Endometrium (tissue), 2 donors: ENCODE results near the gene USP7.
"Not testable (repeated sequence)": the region's sequence is repeated elsewhere in the genome, so short reads cannot be mapped to it uniquely, and the experiment has no call there.

Experiments used
- FAIRE-seq: peaks from 2 replicates; lab custom pipeline; 2012; peaks lifted over from hg19 to GRCh38; lab: Jason Lieb, UNC
- donor health status: control.
- donor health status: control.

Gene USP7

DNA sequence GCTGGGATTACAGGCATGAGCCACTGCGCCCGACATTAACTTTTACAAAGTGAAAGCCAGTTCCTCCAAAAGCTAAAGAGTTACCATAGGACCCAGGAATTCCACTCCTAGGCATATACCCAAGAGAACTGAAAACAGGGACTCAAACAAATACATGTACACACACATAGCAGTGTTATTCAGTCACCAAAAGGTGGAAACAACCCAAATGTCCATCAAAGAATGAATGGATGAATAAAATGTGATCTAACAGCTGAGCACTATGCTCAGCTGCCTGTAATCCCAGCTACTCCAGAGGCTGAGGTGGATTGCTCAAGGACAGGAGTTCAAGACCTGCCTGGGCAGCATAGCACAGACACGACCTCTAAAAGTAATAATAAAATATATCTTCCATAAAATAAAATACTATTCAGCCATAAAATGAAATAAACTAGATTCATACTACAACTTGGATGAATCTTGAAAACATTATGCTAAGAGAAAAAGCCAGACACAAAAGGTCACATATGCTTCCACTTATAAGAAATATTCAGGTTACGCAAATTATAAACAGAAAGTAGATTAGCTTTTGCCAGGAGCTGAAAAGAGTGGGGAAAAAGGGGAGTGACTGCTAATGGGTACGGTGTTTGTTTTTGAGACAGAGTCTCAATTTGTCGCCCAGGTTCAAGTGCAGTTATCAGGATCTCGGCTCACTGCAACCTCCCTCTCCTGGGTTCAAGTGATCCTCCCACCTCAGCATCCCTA is 9.3 kb upstream of the USP7 start:
- peak; percentile 93 for FAIRE-seq

- no peak for FAIRE-seq
These were observed 7.7 kb upstream of the USP7 start for GRCh38 chr16:8971416-8971815.

DNA sequence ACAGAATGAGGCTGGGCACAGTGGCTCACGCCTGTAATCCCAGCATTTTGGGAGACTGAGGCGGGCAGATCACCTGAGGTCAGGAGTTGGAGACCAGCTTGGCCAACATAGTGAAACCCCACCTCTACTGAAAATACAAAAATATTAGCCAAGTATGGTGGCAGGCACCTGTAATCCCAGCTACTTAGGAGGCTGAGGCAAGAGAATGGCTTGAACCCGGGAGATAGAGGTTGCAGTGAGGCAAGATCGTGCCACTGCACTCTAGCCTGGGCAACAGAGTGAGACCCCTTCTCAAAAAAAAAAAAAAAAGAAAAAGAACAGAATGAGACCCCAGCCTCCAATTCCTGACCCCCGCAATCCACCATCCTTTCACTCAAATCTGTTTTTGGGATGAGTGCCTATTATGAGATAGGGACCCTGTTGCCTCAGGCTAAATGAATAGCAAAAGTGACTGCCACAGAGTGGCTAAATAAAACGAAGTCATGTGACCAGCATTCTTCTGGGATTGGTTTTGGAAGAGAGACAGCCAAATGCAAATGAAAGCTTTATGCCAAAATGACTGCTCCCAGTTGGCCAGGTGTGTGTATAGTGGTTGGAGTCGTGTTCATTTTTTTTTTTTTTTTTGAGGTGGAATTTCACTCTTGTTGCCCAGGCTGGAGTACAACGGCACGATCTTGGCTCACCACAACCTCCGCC is 5.6 kb upstream of the USP7 start:
- FAIRE-seq: not testable (repeated sequence)

GRCh38 chr16:8968054-8968453 is 4.3 kb upstream of the USP7 start:
- not testable (repeated sequence) for FAIRE-seq

DNA sequence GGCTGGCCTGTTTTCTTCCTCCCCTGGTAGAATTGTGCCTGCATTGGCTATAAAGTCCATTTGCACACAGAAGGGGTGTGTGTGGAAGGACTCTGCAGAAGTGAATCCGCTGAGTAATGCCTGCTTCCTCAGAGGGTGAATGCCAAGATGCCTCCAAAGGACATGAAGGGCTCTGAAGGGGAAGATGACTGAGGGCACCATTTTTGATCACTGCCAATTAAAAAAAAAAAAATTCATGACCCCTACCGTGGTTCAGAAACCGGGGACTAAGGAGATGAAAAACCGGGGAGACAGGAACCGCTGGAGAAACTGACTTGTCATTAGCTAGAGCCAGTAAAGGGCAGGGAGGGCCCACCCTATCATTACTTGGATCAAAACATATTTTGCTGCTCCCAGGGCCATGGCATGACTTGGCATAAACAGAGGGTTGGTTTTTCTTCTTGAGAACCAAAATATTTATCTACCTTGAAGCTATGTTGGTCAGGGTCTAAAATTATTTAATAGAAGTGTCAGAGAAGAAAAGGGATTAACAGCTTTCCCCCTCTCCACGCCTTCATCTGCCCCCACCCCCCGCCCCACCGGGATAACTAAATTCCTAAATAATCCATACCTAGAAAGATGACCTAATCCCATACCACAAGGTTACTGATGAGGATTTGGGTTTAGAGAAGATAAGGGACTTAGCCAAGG is 3.6 kb upstream of the USP7 start:
- no peak for FAIRE-seq

DNA sequence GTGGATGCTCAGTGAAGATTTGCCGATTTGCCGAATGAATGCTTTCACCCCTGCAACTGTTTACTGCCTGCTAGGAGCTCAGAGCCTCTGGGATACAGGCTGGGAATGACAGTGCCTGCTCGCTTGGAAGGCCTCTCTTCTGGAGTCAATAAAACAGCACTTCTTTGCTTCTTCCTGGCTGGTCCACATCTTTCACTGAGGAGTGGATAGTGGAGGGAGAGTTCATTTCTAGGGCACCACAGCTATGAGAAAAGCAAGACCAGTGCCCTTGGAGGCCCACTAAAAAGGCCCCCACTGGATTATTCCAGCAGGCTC is 3.1 kb upstream of the USP7 start:
- FAIRE-seq: no peak

DNA sequence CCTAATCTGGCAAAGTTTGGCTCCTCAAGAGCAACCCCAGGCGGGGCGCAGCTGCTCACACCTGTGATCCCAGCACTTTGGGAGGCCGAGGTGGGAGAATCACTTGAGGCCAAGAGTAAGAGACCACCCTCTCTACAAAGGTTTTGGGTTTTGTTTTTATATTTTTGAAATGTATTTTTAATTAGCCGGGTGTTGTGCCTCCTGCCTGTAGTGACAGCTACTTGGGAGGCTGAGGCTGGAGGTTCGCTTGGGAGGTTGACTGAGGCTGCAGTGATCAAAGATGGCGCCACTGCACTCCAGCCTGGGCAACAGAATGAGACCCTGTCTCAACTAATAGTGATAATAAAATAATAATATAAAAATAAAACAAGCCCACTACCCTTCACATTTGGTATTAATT is 756 bp upstream of the USP7 start:
- FAIRE-seq: no peak

DNA sequence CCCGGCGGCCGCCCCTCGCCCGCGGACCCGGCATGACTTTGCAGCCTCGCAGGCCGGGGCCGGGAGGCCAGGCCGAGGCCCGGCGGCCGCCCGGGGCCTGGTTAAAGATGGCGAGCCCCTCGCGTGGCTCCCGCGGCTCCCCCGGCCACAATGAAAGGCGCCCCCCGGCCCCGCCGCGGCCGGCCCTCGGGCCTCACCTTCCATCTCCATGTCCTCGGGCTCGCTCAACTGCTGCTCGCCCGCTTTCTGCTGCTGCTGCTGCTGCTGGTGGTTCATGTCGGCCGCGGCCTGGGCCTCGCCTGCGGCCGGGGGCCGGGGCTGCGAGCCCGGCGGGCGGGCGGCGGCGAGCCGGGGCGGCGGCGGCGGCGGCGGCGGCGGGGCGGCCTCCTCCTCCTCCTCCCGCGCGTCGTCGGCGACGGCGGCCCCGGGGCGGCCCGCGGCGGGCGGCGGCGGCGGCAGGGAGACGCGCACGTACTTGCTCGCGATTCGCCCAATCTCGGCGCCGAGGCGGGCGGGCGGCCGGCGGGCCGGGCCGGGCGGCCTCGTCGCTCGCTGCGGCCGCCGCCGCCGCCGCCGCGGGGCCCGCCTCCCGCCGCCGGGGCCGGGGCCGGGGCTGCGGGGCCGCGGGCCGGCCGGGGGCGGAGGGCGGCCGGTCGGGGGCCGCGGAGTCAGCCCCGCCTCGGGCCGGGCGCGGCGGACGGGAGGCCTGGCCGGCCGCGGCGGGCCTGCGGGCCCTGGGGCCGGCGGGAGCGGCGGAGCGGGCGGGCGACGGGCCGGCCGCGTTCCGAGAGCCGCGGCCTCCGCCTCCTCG is 491 bp downstream of the USP7 start:
- FAIRE-seq: no peak

DNA sequence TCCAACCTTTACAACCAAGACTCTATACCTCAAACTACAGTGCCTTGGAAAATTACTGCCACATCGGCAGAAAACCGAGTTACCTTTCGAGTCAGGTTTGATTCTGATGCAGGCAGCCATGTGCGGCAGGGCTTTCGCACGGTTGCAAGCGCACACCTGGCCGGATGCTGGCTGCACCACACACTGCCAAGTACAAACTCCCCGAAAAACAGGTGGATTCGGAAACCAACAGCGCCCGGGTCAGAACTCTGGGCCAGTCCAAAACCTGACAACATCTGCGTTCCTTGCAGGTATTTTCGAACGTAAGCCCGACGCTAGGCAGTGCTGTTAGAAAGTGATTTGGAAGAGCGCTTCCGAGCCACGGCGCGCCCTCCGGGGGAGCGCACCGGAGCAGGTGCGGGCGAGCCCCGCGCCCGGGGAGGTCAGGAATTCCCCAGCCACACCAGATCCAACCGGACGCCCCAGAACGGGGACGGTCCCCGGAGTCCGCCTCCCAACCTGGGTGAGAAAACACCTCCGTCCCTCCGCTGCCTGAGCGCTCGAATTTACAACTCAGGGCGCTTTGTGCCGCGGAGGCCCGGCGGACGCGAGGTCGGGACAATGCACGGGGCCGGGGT is 1.2 kb downstream of the USP7 start:
- no peak for FAIRE-seq

DNA sequence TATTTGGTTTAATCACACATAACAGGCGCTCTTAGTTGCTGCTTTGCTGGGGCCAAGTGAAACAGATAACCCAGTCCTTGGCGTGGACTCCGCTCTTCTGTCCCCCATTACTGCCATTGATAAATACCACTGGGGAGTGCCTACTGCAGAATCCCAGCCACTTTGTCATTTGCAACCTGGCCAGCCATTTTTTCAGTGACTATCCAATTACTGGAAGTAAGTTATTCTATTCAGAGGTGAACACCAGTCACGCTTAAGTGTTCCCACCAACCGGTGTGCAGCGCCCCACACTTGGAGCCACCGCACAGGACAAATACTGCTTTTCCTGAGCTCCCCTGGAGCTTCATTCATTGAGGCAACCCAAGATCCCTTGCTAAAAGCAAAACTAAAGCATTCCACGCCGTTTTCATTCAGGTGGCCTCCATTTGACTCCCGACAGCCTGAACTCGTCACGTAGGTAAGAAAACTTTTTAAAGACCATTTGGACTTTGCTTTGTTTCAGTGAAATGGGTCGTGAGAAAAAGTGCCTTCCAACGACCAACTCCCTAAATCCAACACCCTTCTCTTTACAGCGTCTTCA is 1.8 kb downstream of the USP7 start:
- FAIRE-seq: no peak

DNA sequence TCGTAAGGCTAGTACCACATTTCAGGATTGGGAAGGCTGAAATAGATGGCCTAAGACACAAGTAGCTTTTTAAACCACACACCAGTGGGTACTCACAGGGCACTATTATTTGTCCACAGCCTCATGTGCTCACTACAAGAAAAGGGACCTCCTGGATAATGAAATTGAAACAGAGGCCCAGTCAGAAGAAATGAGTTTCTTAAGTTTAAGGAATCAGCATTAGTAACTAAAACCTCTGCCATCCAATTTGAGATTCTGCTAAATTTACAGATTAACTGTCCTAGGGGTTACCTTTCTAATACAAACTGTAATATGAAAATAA is 3.0 kb downstream of the USP7 start:
- FAIRE-seq: no peak

DNA sequence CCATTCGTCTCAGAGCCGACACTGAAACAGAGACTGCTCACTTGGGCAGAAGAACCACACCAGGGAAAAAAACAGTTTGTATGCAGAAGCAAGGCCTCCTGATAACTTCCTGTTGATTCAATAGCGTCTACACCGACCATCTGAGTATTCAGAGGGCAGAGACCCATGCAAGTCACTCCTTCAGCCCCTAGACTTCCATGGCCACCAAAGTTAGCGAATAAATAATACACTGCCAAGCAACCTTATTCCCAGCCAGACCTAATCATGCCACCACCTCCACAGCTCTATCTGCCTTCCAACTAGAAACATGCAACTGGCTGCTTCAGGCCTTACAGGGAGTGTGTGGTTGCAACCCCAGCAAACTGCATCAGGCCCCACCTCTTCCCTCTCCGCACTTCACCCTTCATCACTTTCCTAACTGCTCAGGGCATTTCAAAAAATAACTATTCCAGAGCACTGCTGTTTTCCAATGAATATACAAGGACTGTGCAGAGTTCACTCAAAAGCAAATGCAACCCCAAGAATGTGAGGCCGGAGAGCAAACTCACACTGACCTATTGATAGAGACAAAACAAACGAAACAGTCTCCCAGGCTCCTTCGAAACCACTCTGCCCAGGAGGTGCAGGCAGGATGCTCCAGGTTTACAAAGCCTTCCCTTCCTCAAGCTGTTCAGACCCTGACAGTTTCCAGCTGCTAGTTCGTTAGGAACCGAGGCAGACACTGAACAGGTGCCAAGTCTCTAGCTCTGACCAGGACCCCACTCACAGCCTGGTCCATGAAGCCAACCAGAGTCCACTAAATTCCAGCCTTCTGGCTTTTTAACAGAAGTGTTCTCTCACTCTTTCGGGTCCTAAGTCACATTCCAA is 3.6 kb downstream of the USP7 start:
- no peak for FAIRE-seq

- no peak for FAIRE-seq
These were observed 5.2 kb downstream of the USP7 start for GRCh38 chr16:8958344-8959167.

DNA sequence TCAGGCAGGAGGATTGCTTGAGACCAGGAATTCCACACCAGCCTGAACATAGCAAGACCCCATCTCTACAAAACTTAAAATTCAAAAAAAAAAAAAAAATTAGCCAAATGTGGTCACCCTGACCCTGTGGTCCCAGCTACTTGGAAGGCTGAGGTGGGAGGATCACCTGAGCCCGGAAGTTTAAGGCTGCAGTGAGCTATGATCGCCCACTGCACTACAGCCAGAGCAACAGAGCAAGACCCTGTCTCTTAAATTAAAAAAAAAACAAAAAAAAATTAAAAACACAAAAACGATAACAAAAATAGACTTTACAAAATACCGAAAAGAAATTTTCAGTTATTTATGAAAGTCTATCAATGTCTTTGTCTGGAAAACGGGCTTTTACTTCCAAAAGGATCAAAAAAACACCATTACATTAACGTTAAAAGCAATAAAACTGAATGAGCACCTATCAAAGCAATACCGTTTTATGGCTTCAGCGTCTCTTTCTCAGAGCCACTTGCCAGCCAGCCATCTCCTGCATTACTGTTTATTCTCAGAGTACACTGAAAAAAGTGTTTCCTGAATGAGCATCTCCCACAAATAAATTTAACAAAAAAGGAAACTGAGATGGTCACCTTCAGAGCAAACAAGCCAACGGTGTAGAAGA is 6.1 kb downstream of the USP7 start:
- no peak for FAIRE-seq

DNA sequence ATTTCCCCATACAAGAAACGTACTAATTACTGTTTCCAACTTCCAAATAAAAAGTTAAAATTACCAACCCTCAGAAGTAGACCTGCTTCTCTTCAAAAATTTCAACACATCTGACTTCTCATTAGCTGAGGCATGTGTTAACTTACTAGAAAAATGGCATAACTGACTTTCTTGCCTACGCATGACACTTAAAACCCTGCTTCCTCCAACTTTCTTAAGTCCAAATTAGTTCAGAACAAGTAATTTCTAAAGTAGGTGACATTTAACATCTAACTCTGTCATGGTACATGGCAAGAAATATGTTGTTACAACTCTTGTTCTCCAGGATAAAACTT is 6.7 kb downstream of the USP7 start:
- no peak for FAIRE-seq

DNA sequence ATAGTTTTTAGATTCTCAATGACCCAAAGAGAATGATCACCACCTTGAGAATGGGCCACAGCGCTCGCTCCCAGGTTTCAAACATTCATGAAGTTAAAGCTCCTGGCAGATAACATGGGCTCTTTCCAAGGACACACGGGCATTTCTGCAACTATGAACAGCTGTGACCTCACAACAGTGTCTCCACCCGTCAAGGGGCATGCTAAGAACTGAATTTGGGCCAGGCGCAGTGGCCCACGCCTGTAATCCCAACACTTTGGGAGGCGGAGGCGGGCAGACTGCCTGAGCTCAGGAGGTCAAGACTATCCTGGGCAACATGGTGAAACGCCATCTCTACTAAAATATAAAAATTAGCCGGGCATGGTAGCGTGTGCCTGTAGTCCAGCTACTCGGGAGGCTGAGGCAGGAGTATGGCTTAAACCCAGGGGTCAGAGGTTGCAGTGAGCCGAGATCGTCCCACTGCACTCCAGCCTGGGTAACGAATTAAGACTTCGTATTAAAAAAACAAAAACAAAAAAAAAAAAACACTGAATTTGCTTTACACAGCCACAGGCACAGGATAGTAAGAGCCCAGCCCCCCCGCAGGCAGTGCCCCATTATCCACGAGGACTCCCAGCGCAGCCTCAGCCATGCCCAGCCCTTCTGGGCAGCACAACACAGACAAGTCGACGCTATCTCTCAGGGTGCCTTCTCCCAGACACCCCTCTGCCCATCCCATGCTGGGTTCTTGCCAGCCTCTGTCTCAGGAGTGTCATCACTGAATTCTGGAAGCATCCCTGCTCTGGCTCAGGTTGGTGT is 7.2 kb downstream of the USP7 start:
- FAIRE-seq: no peak

DNA sequence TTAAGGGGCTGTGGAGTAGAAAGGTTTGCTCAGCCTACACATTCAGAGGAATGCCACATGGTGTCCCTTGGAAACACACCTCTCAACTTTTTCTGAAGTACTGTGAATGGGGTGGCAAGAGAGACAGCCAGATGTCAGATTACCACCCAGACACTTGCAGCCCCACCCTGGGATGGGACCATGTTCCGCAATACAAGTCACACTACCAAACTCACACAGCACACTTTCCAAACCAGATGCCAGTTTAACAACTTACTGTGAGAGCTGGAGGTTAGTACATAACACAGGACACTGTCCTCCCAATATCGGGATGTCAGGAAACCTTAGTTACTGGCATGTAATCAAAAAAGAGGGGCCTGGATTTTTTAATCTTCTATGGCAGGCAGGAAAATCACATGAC is 7.9 kb downstream of the USP7 start:
- no peak for FAIRE-seq

DNA sequence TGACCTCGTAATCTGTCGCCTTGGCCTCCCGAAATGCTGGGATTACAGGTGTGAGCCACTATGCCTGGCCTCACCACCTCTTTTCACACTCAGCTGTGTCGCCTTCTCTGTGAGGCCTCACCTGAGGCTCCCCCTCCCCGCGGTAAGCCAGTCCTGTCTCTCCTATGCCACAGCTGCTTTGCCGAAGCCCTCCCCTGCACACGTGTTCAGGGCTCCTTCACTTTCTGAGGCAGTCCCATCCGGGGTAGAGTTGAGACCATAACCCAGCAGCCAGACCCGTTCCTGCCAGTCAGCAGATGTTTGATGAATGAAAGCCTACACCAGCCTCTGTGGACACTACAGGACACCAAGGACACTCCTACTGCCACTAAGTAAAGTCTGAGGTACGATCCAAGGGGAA is 10.6 kb downstream of the USP7 start:
- no peak for FAIRE-seq

DNA sequence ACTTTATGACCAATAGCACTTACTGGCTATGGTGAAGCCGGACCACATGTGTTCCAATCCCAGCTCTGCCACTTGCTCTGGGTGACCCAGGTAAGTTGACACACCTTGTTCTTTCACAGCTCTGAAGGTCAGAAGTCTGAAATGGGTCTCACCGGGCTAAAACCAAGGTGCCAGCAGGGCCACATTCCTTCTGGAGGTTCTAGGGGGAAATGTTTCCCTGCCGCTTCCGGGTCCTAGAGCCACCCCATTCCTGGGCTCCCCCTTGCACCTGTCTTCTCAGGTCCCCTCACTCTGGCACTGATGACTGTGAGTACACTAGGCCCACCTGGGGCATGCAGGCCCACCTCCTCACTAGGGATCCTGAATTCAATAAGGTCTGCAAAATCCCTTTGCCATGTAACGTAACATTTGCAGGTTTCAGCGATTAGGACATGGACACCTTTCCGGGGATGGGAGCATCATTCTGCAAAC is 11.4 kb downstream of the USP7 start:
- no peak for FAIRE-seq
